Retinal pigment epithelial cell (primary cell): Measurements from ENCODE around the gene C4BPA.

Experiments used
- DNase-seq: peaks from one replicate; pipeline ENCODE4 v3.0.0-alpha.2; 2010; ENCODE audit warnings: low read depth
- H3K4me3 ChIP-seq: 2 replicates; pipeline ENCODE4 v1.5.1; 2011; ENCODE audit warnings: mild to moderate bottlenecking, low read length, control low read depth, moderate library complexity
- CTCF ChIP-seq: conservative IDR thresholded peaks from 2 replicates; pipeline ENCODE4 v1.5.1; 2011; ENCODE audit warnings: low read depth, low read length, control low read depth, inconsistent platforms

The C4BPA gene

GRCh38 chr1:207131163-207131562 lies 27.1 kb downstream of the C4BPA start:
- TF ChIP-seq CTCF = no peak
- DNase-seq = no peak
- no peak overlapping the region for H3K4me3 ChIP-seq

- TF ChIP-seq CTCF = no peak
- DNase-seq = no peak
- no peak overlapping the region for H3K4me3 ChIP-seq
Measured at GRCh38 chr1:207134581-207134980, 30.5 kb downstream of the C4BPA start.

DNA sequence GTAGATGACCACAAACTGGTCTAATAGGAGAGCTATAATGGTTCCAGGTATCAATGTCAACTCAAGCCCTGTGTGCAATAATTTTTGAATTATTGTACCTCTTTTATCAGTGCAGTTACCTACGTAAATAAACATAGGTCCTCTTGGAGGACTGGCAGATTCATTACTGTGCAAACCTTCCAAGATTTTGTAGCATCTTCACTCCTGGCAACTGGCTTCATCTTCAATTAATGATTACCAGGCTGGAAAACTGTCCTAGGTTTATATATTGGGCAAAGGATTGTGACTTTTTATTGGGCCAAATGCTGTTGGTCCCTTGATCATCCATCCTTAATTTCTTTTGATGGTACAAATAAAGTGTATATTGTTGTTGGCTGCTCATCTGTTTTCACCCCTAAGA lies 35.6 kb downstream of the C4BPA start:
- no peak for DNase-seq
- TF ChIP-seq CTCF = no peak
- no peak overlapping the region for H3K4me3 ChIP-seq

DNA sequence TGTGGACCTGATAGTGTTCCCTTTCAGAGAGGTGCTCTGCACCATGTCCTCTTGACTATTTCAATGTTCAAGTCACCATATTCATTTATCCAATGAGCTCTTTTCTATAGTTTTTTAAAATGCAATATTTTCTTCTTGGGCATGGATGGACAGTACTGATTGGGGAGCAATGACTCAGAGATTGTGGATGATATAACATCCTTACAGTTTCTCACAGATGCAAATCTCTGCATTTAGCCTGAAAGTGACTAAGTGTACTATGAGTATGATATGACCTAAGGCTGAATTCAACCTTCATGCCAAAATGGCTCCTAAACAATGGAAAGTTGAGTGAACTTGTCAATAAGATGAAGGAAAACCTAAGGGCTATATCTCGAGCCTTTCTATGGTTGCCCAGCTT lies 36.5 kb downstream of the C4BPA start:
- TF ChIP-seq CTCF = no peak
- H3K4me3 ChIP-seq = no peak overlapping the region
- DNase-seq = no peak

- DNase-seq = no peak
- no peak for TF ChIP-seq CTCF
Measured at GRCh38 chr1:207145401-207146058, 41.5 kb downstream of the C4BPA start.

DNA sequence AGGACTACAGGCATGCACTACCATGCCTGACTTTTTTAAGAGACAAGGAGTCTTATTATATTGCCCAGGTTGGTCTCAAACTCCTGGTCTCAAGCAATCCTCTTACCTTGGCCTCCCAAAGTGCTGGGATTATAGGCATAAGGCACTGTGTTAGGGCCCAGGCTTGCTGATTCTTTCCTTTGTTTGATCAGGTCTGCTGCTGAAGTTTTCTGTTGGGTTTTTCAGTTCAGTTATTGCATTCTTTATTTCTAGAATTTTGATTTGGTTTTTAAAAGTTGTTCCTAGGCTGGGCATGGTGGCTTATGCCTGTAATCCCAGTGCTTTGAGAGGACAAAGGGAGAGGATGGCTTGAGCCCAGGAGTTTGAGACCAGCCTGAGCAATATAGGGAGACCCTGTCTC lies 47.9 kb downstream of the C4BPA start:
- DNase-seq = no peak
- no peak for TF ChIP-seq CTCF
- no peak overlapping the region for H3K4me3 ChIP-seq

More at GRCh38 chr1:207145401-207146058, 41.5 kb downstream of the C4BPA start:
- no peak overlapping the region for H3K4me3 ChIP-seq

DNA sequence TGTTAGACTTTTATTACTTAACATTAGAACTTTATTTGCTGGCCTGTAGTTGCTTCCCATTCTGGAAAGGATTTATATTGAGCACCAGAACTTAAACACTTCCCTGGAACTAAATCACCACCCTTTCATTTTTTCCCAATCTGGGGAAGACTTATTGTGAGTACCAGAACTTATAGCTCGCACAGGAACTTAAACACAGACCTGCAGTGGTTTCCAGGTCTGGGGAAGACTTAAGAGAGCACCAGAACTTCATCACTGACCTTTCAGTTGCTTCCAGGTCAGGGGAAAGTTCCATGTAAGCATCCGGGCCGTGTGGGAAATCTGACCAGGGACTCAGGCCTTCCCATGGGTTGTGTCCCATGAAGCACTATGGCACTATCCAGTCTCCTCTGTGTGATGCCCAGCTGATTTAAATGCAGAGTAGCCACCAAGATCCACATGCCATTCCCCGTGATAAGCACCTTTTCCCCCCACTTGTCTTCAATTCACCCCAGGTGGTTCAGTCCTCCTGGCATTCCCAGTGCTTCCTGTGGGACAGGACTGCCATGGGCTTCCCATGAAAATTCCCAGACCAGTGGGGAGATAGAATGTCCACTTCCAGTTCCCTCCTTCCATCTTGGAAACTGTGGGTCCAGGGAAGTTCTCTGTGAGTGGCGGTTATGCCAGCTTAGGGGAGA lies 48.9 kb downstream of the C4BPA start:
- H3K4me3 ChIP-seq = no peak overlapping the region
- no peak for TF ChIP-seq CTCF
- DNase-seq = no peak
